Endothelial cell of umbilical vein (primary cell): ENCODE measurements around the gene LRCH1. TPM values are rescaled to one million over a fixed set of nuclear protein-coding genes. Genes with fewer than 3 reads are reported as not detected.

Experiments used
- BruUV-seq: library from RNA; stranded (reverse); fragments of 400-500 nt; replicated peaks from 2 replicates; lab custom pipeline; 2021; lab: Mats Ljungman, UMichigan
- CTCF ChIA-PET: fragments of 300-600, 350-600 bp; sonication (Branson Sonifier 250); formaldehyde crosslinking; loops from one replicate; lab custom pipeline; 2021; ENCODE audit warnings: antibody characterized with exemption, inconsistent platforms; lab: Charles Lee
- POLR2A ChIA-PET: fragments of 300-600, 350-600 bp; sonication (Branson Sonifier 250); formaldehyde crosslinking; loops from one replicate; lab custom pipeline; 2021; ENCODE audit warnings: antibody characterized with exemption, inconsistent platforms; lab: Charles Lee
- DNase-seq: peaks from one replicate; pipeline ENCODE4 v3.0.0-alpha.2; 2011; ENCODE audit warnings: low read depth, low spot score
- FAIRE-seq: peaks from 2 replicates; lab custom pipeline; 2011; peaks lifted over from hg19 to GRCh38; lab: Jason Lieb, UNC
- H2AFZ ChIP-seq: 2 replicates; pipeline ENCODE4 v1.6.0; 2012; ENCODE audit warnings: low read depth, low read length, control low read depth, inconsistent platforms
- H3K27ac ChIP-seq: 2 replicates; pipeline ENCODE4 v1.5.1; 2011; ENCODE audit warnings: low read depth, mild to moderate bottlenecking, control low read depth, low read length, moderate library complexity; ENCODE audit not compliant: insufficient read depth
- H3K27me3 ChIP-seq, 2 experiments: 2 replicates each; pipeline versions ENCODE4 v1.6.0 to v1.6.1; 2011; ENCODE audit warnings: low read length in 2 of 2, mixed read lengths in 1 of 2; ENCODE audit not compliant: control insufficient read depth in 2 of 2, insufficient read depth in 2 of 2
- H3K36me3 ChIP-seq, 2 experiments: 2 replicates in 1 of 2; 3 replicates in 1 of 2; pipeline ENCODE4 v1.5.1; 2011; ENCODE audit warnings: low read length in 2 of 2, mild to moderate bottlenecking in 1 of 2, moderate library complexity in 1 of 2; ENCODE audit not compliant: control insufficient read depth in 2 of 2, insufficient read depth in 2 of 2; ENCODE audit errors: extremely low read depth in 1 of 2
- H3K4me1 ChIP-seq: 3 replicates; pipeline ENCODE4 v1.5.1; 2011; ENCODE audit warnings: mild to moderate bottlenecking, low read length; ENCODE audit not compliant: control insufficient read depth, insufficient read depth; ENCODE audit errors: extremely low read depth
- H3K4me2 ChIP-seq: 2 replicates; pipeline ENCODE4 v1.6.1; 2011; ENCODE audit warnings: low read length, control low read depth, mixed read lengths; ENCODE audit not compliant: insufficient read depth
- H3K4me3 ChIP-seq, 3 experiments: fragments of 200-600 bp in 1 of 3; sonication (generic), shearing (Covaris generic) in 1 of 3; replicated peaks in 1 of 3; 2 replicates each; pipeline ENCODE4 v1.5.1; 2011 to 2016; ENCODE audit warnings: control low read depth in 3 of 3, low read length in 3 of 3, mild to moderate bottlenecking in 2 of 3, inconsistent platforms in 1 of 3, low read depth in 1 of 3, moderate library complexity in 1 of 3; ENCODE audit not compliant: insufficient read depth in 1 of 3
- H3K79me2 ChIP-seq: 2 replicates; pipeline ENCODE4 v1.6.0; 2012; ENCODE audit warnings: low read length, inconsistent platforms; ENCODE audit not compliant: control insufficient read depth, insufficient read depth
- H3K9ac ChIP-seq: replicated peaks from 2 replicates; pipeline ENCODE3; 2011; ENCODE audit warnings: low read length, control low read depth; ENCODE audit not compliant: insufficient read depth; ENCODE audit errors: extremely low read depth
- H3K9me1 ChIP-seq: replicated peaks from 3 replicates; pipeline ENCODE4 v1.6.0; 2011; ENCODE audit warnings: mild to moderate bottlenecking, low read length; ENCODE audit not compliant: control insufficient read depth, insufficient read depth; ENCODE audit errors: extremely low read depth
- H3K9me3 ChIP-seq: replicated peaks from 2 replicates; pipeline ENCODE4 v1.5.1; 2012; ENCODE audit warnings: low read length, inconsistent platforms; ENCODE audit not compliant: control insufficient read depth, insufficient read depth
- H4K20me1 ChIP-seq: replicated peaks from 2 replicates; pipeline ENCODE3; 2011; ENCODE audit warnings: mild to moderate bottlenecking, low read length; ENCODE audit not compliant: control insufficient read depth, insufficient read depth; ENCODE audit errors: extremely low read depth
- EZH2 ChIP-seq: IDR thresholded peaks from 2 replicates; pipeline ENCODE4 v1.6.1; 2012; ENCODE audit warnings: borderline replicate concordance, low read depth, mild to moderate bottlenecking, moderate library complexity, low read length, inconsistent platforms; ENCODE audit not compliant: severe bottlenecking
- FOS ChIP-seq: IDR thresholded peaks from 2 replicates; pipeline ENCODE4 v1.6.1; 2011; ENCODE audit warnings: mild to moderate bottlenecking, low read length, moderate library complexity, borderline replicate concordance; ENCODE audit not compliant: insufficient read depth
- GATA2 ChIP-seq: IDR thresholded peaks from 2 replicates; pipeline ENCODE4 v1.7.0; 2011; ENCODE audit warnings: low read depth, mild to moderate bottlenecking, moderate library complexity, mixed read lengths, low read length; ENCODE audit not compliant: insufficient read length, insufficient read depth
- JUN ChIP-seq: IDR thresholded peaks from 2 replicates; pipeline ENCODE4 v1.6.1; 2011; ENCODE audit warnings: borderline replicate concordance, low read depth; ENCODE audit not compliant: insufficient read length, insufficient read depth
- MYC ChIP-seq: IDR thresholded peaks from one replicate; pipeline ENCODE4 v1.6.1; 2011; ENCODE audit warnings: mild to moderate bottlenecking, low read depth, low read length
- POLR2A ChIP-seq: IDR thresholded peaks from 2 replicates; pipeline ENCODE4 v1.6.1; 2012; ENCODE audit warnings: low read depth, mild to moderate bottlenecking, control low read depth, low read length
- POLR2AphosphoS5 ChIP-seq: IDR thresholded peaks from 2 replicates; pipeline ENCODE4 v1.6.1; 2012; ENCODE audit warnings: low read depth, mild to moderate bottlenecking, control low read depth, low read length, moderate library complexity; ENCODE audit not compliant: insufficient read depth
- dilution Hi-C: fragments of 300-500 bp; cut with MboI; formaldehyde crosslinking; loops from one replicate; pipeline ENCODE4 v1.15.0; 2019; ENCODE audit warnings: low sequenced_read_pairs; ENCODE audit not compliant: extremely low pct_ligation_motif_present
- intact Hi-C: fragments of 100-400 bp; cut with micrococcal nuclease; formaldehyde crosslinking; loops from one replicate; pipeline ENCODE4 v1.10.0; 2022
- polyA plus RNA-seq, 4 experiments: library from polyadenylated mRNA; depleted of rRNA in 3 of 4; stranded (reverse) in 3 of 4; unstranded in 1 of 4; fragments of >200 nt; gene quantifications; 2 replicates each; pipeline versions ENCODE4 v1.2.1 to v1.2.3, GENCODE V29; 2011 to 2012; ENCODE audit warnings: missing spikeins in 1 of 4
- total RNA-seq: library from RNA; stranded (reverse); gene quantifications from 2 replicates; pipeline ENCODE4 v1.2.3, GENCODE V29; 2021
- TF ChIP-seq, protein P1 (sequence below): IDR thresholded peaks from 2 replicates; pipeline ENCODE4 v1.6.1; 2011; ENCODE audit not compliant: insufficient read depth, insufficient read length
- TF ChIP-seq, protein P2 (sequence below), 2 donors: IDR thresholded peaks; 1 replicate in 1 of 2; 2 replicates in 1 of 2; pipeline ENCODE4 v1.5.1; 2011; ENCODE audit warnings: low read length in 2 of 2, mild to moderate bottlenecking in 2 of 2, moderate library complexity in 2 of 2, control low read depth in 1 of 2, inconsistent platforms in 1 of 2, low read depth in 1 of 2; ENCODE audit not compliant: insufficient read depth in 1 of 2; ENCODE audit errors: extremely low read depth in 1 of 2

The LRCH1 gene
- total and polyA plus RNA-seq, 2 donors (not counting 3 experiments of a cell fraction or from before 2014, with no cell fraction given), result 5.4 to 16.5 TPM

DNA sequence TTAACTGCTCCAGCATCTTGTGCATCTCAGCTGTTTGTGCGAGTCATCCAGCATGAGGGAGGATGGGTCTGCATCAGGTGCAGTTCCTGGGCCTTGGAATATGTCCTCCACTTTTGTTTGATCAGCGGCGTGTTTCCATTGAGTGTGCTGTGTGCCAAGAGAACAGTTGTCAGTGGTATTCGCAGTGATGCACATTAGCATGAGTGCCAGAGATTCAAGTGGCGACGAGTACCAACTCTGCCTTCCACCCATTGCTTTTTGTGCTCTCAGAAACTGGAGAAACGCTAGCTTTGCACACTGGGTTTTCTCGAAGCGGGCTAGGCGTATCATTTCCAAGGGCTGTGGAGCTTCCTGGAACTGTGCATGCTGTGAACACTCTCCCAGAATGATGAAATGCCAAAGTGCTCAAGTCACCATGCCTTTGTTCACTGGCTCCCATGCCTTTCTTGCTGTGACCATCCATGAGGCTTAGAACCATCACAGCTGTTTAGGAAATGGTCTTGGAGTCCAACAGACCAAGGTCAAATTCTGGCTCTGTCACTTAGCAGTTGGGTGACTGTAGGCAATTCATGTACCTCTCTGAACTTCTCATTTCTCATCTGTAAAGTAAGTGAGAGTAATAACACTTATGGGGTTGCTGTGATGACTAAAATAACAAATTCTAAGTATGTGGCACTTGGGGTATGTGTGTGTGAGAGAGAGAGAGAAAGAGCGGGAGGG lies 18.4 kb downstream of the LRCH1 start:
- CTCF ChIA-PET, result interaction anchor here (1.0 kb wide), 1 partner anchor 149 kb away, joined by 4 read pairs; no protein-coding TSS in a partner anchor

DNA sequence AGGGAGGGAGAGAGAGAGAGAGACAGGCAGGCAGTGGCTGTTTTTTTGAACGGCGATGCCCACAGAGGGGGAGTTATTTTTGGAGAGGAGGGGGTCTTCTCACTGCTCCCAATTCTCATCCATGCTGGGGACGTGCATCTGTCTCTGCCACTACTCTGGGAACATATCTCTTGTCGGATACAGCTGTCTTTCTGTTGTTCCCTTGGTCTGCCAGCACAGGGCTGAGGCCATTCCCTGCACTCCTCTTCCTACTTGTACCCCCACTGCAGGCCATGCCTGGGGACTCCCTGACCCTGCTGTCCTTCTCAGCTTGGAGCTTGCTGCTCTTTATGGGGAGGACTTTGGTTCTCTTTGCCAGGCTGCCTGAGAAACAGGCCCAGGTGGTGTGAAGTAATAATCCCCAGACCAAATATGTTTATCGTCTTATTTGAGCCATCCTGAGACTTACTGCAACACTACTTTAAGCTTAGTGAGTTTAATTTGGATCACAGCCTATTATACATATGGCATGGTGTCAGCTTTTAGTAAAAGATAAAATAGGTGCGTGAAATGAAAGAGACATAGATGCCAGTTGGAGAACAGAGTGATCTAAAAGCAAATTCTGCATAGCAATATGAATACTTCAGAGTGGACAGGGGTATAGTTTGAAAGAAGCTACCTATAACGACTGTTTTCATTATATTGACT lies 19.1 kb downstream of the LRCH1 start:
- DNase-seq, result no peak
- BruUV-seq, result no TSS peak

More for the DNA sequence above, 18.4 kb downstream of the LRCH1 start:
- dilution Hi-C loops (no loop called here), intact Hi-C loops (no loop called here)
- no peak overlapping the region for H3K4me3 ChIP-seq
- no peaks in the 10 kb centered on the region for H3K4me1 ChIP-seq
- no peaks in the 10 kb centered on the region for H3K36me3 ChIP-seq
- no peaks in the 10 kb centered on the region for H3K9me3 ChIP-seq
- H3K27ac ChIP-seq, result no peak overlapping the region
- no peaks in the 10 kb centered on the region for H4K20me1 ChIP-seq
- DNase-seq, result no peak
- FAIRE-seq, result no peak
- POLR2A ChIA-PET, result no interaction called here
- H3K79me2 ChIP-seq, result peaks cover 45% of the 10 kb centered on the region
- H2AFZ ChIP-seq, result no peak overlapping the region
- TF ChIP-seq POLR2AphosphoS5 (no peak), JUN (no peak)
- TF ChIP-seq, protein P1, sequence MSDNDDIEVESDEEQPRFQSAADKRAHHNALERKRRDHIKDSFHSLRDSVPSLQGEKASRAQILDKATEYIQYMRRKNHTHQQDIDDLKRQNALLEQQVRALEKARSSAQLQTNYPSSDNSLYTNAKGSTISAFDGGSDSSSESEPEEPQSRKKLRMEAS, result no peak
- H3K4me2 ChIP-seq, result no peak overlapping the region
- H3K9me1 ChIP-seq, result no peaks in the 10 kb centered on the region
- BruUV-seq, result no TSS peak
- no peaks in the 10 kb centered on the region for H3K27me3 ChIP-seq
- H3K9ac ChIP-seq, result no peak overlapping the region

More for the DNA sequence above, 19.1 kb downstream of the LRCH1 start:
- Histone ChIP-seq H3K9ac (no peak overlapping the region), H2AFZ (no peak overlapping the region), H3K36me3 (no peaks in the 10 kb centered on the region), H3K27ac (no peak overlapping the region), H3K9me1 (no peaks in the 10 kb centered on the region), H3K4me1 (no peaks in the 10 kb centered on the region), H3K4me2 (no peak overlapping the region), H3K79me2 (peaks cover 45% of the 10 kb centered on the region), H3K4me3 (no peak overlapping the region), H3K9me3 (no peaks in the 10 kb centered on the region), H3K27me3 (no peaks in the 10 kb centered on the region), H4K20me1 (peaks cover 3% of the 10 kb centered on the region)
- intact Hi-C loops (no loop called here), dilution Hi-C loops (no loop called here)
- POLR2A ChIA-PET, result no interaction called here
- no peak for TF ChIP-seq POLR2AphosphoS5
- no peak for TF ChIP-seq FOS
- TF ChIP-seq, protein P2, sequence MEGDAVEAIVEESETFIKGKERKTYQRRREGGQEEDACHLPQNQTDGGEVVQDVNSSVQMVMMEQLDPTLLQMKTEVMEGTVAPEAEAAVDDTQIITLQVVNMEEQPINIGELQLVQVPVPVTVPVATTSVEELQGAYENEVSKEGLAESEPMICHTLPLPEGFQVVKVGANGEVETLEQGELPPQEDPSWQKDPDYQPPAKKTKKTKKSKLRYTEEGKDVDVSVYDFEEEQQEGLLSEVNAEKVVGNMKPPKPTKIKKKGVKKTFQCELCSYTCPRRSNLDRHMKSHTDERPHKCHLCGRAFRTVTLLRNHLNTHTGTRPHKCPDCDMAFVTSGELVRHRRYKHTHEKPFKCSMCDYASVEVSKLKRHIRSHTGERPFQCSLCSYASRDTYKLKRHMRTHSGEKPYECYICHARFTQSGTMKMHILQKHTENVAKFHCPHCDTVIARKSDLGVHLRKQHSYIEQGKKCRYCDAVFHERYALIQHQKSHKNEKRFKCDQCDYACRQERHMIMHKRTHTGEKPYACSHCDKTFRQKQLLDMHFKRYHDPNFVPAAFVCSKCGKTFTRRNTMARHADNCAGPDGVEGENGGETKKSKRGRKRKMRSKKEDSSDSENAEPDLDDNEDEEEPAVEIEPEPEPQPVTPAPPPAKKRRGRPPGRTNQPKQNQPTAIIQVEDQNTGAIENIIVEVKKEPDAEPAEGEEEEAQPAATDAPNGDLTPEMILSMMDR (IDR thresholded peaks at IDR 0.05; ENCODE audit: extremely low read depth in 1 of 2, insufficient read depth in 1 of 2, low read depth in 1 of 2, low read length in 2 of 2), result no peak
- TF ChIP-seq POLR2A, result no peak
- TF ChIP-seq GATA2, result no peak
- no peak for TF ChIP-seq MYC
- no peak for TF ChIP-seq JUN
- TF ChIP-seq EZH2, result no peak
- TF ChIP-seq, protein P1, result no peak
- FAIRE-seq, result no peak
- CTCF ChIA-PET, result interaction anchor here (0.7 to 1.5 kb wide), 2 partner anchors 11 to 20 kb away, joined by 4 read pairs; no protein-coding TSS in a partner anchor
